Fibroblast of skin of back (primary cell): ENCODE measurements around the gene SYT7.

Experiments used
- DNase-seq: peaks from one replicate; pipeline ENCODE4 v3.0.0-alpha.2; 2013

Gene SYT7

DNA sequence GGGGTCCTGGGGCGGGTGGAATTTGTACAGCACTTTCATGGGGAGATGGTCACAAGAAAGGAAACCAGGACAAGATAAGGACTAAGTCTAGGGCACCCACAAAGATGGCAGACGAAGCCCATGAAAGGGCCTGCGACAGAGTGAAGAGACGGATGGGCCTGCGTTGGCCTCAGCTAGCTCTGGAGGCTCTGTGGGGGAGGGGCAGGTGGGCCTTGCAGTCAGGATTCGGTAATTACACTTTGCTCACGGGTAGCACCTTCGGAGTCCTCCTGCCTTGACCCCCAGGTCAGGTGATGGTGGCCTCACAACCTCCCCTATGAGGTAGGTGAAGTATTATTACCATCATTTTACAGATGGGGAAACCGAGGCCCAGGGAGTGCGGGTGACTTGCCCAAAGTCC is 65.2 kb downstream of the SYT7 start:
- no peak for DNase-seq

DNA sequence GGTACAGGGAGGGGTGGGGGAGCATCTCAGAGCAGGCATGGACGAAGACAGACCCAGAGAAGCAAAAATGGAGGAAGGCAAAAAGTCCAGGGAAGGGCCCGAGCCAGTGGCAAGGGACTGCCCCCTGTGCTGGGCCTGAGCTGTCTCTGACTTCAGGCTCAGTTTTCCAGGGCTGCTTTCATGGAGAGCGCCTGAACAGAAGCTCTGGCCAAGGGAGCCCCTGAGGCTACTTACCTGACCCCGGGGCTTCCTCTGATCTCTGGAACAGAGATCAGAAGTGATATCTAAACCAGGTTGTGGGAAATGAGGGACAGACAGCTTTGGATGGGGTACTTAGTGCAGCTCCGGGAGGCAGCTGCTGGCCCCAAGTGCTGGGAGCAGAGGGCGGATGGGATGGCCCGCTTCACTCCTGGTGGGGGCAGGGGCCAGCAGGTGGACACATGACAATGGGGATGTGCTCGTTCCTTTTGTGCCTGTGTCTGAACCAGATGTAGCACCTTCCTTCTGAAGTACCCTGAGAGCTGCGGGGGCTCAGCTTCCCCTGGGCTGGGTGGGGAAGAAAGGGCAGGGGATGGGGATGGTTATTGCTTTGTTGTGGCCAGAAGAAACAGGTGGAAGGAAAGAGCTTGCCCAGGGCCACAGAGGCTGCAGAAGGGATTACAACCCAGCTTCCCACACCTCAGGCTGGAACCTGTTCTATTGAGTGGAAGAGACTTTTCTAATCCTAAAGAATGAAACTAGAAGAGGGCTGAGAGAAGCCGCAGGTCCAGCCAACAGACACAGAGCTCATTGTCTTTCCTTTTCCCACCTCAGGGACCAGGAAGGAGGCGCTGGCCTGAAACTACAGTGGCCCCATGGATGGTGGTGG is 66.6 kb downstream of the SYT7 start:
- DNase-seq, result no peak

DNA sequence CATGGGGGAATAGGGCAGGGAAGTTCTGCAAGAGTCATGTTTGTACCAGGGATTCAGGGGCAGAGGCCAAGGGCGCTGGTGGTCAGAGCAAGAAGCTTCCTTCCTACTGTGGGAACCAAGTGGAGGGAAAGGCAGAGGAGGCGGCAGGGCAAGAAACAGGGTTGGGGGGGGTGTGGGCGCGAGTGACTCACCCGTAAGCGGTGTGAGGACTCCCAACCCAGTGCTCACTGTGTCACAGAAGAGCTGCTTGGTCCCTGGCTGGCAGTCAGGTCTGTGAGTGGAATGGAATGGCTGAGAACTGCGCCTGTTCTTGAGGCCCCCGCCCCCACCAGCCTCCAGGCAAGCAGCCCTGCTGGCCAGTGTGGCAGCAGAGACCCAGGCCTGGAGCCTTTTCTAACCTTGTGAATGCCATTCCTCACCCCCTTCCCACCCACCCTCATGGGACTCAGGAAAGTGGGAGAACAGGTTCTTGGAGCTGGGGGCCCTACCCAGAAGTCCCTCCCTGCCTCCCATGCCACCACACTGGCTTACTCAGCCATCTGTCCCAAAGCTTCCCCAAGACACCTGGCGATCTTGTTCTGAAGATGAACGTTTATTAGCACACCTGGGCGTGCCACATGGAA is 67.6 kb downstream of the SYT7 start:
- no peak for DNase-seq

DNA sequence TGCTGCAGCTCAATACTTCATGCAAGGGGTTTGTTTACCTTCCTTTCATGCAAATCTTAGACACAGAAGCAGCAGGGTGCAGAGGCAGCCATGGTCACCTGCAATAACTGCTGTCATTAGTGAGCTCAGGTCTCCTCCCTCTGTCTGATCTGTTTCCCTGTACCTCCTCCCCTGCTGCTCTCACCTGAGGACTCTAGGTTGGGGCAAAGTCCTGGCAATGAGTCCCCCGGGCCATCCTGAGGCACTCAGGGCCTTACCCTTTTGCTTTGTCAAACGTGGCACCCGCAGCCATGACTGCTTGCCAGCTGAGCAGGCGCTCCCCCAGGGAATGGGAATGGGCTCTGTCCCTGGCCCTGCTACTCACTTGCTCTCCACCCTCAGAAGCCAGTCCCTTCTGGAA is 68.4 kb downstream of the SYT7 start:
- no peak for DNase-seq

DNA sequence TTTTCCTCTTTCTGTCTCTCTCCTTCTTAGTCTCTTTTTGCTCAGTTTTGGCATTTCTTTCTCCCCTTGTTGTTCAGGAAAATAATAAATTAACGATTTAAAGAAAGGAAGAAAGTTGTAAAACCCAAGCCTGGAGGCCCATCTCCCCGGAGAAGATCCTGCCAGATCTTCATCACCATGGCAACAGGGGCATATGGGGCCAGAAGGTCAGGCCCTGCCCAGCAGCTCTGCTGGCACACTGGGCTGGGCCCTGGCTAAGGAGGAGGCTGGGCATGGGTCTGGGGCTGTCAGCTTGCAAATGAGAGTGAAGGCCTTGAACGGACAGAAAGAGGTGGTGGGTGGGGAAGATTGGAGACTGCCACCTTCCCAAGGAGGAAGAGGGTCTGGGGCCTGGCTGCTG is 69.5 kb downstream of the SYT7 start:
- no peak for DNase-seq

DNA sequence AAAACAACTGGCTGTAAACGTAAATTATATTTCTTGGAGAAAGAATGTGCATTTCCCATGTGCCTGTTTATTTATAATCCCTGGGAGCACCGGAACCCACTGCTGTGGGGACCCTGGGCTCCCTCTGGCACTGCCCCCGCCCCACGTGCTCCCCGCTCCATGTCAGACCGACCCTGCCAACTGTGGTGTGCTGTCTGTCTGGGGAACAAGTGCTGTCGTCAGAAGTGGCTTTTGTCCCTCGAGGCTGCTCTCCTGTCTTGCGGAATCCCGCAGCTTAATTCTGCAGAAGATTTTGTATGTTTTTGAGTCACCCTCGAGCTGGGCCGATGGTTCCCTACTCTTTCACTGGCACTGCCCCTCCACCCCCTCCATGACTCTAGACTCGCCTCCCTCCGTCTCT is 69.9 kb downstream of the SYT7 start:
- DNase-seq, result no peak

DNA sequence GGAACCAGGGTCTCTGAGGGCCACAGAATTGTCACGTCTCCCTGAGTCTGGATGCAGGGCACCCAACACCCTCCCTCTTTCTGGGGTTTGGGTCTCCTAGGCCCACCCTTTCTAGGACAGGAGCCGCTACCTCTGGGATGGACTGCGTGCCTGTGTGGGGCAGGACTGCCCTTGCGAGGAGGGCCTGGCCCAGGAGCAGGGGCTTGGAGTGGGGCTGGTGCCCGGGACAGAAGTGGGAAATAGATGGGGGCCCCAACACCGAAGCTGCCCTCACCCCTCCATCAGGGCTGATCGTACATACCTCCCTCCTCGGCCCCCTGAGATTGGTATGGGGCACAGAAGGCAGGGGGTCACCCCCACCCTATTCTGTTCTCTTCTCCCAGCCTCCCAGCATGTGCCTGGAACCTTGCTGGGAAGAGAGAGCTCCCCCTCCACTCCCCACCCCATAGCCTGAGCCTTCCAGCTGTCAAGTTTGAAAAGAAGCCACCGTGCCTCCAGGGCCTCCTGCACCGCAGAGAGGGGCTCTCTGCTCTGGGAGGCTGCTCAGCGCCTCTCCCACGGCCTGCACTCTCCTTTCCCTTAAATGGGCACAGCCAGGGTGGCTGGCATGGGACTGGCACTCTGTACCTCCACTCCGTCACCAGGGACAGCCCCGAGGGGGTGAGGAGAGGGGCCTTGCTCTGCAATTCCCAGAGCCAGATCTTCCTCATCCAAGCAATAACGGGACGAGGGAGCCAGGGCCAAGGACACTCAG is 70.5 kb downstream of the SYT7 start:
- no peak for DNase-seq

DNA sequence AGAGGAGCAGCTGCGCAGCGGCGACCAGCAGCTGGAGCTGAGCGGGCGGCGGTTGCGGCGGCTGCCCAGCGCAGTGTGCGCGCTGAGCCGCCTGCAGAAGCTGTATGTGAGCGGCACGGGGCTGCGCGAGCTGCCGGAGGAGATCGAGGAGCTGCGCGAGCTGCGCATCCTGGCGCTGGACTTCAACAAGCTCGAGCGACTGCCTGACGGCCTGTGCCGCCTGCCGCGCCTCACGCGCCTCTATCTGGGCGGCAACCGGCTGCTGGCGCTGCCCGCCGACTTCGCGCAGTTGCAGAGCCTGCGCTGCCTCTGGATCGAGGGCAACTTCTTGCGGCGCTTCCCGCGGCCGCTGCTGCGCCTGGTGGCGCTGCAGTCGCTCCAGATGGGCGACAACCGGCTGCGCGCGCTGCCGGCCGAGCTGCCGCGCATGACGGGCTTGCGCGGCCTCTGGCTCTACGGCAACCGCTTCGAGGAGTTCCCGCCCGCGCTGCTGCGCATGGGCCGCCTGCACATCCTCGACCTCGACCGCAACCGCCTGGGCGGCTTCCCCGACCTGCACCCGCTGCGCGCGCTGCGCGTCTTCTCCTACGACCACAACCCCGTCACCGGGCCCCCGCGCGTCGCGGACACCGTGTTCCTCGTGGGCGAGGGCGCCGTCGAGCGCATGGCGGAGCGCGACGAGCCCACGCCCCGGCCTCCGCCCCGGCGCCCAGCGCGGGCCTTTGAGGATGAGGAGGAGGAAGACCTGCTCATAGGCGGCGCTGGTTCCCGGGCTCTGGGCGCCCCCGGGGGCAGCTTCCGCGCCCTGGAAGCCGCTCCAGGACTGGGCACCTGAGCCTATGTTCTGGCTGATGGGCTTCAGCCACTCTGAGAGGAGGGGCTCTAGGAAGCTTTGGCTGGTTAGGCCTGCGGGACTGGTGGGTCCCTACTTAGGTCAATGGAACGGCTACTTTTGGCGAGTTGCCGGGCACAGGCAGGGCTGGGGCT is 71.5 kb downstream of the SYT7 start:
- peak; percentile 83 for DNase-seq

DNA sequence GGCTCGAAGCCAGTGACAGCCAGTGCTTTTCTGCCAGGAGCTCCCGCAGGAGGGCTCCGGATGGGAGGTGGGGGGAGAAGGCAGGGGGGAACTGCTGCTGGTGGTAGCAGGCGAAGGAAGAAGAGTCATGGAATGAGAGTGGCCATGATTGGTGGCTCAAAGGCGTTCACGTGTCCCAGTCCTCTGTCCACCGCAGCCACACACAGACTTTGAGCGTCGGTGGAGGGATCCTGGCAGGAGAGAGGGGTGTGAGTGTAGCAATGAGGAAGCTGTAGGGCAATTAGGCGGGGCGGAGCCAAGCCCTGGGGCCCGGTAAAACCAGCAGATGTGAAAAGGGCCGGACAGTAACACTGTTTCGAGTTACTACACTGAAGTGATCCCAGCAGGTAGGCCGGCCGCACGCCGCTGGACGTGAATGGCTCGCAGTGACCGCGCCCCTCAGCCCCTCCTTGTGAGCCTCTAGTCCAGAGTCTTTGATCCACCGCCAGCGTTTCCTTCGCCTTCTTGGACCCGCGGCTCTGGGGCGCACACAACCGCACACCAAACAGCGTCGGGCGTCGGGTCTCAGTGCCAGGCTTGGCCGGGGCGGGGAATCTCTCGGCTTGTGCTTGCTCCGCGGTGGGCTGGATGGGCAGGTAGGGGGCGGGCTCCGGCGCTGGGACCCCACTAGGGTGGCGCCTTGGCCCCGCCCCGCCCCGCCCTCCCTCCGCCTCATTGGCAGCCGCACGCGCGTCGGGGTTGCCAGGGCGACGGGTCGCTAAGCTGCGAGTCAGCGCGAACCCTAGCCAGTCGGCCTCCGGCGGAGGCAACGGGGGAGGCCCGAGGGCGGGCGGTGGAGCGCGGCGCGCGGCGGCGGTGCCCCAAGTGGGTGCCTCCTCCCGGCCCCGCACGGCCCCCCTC is 72.7 kb downstream of the SYT7 start, which contains the start of gene LRRC10B:
Gene LRRC10B, plus strand, starts transcription at position 788 of the 900 bp plus-strand sequence. CDS start 250 bp downstream, outside the sequence.
- peak; percentile 15 for DNase-seq

DNA sequence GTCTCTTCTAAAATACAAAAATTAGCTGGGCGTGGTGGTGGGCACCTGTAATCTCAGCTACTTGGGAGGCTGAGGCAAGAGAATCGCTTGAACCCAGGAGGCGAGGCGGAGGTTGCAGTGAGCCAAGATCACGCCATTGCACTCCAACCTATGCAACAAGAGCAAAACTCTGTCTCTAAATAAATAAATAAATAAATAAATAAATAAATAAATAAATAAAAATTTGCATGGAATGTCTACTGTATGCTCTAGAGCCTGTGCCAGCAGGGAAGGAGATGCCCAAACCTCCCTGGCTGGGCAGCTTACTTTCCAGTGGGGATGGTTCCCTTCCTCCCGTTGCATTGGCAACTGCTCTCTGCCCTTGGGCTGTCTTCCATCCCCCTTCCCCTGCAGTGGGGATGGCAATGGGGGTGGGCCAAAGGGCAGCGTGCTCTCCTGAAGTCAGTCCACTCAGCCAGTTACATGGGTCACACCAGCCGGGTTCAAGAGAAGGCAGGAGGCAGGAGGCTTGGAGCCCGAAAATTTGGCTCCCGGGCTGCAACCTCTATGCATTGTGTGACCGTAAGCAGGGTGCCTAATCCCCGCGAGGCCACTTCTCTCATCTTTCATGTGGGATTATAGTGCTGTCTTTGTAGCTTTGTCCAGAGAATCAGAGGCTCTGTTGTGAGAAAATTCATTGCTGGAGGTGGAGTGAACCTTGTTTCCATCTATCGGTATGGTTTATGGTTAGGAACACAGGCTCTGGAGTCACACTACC is 73.7 kb downstream of the SYT7 start:
- no peak for DNase-seq

DNA sequence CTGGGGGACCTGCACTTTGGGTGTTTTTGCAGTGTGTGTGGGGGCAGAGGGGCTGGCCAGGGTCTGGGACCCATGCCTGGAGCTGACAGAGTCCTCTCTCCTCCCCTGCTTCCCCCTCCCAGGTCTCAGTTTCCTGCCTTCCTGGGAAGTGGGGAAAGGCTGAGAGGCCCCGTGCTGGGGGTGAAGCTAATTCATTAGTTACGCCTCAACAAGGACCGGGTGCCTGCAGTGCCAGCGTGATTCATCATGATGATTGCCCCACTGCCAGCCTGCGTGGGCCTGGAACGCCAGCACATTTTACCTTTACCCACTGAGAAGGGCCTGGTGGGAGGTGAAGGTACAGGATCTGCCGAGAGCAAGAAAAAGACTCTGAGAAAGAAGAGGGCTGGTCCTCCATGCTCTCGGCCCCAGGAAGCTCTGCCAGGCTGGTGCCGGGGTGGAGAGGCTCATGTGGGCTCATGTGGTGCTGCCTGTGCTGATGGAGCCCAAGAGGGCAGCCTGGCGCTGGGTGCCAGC is 75.2 kb downstream of the SYT7 start:
- no peak for DNase-seq

DNA sequence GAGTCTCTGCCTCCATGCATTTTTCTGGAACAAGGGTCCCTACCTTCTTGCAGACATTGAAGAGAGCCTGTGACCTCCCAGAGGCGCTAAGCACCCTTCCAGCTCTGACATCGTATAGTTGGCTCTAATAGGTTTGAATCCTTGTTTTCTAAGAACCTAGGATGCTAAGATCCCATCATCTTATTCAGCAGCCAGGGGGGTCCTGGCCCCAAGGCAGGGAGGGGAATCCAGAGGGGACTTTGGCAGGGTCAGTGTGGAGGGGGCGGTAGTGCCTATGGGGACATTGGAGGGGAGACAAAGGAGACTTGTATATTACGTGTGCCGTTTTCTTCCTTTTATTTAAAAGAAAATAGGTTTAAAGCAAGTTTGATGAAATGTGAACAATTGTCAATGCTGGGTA is 75.8 kb downstream of the SYT7 start:
- DNase-seq, result no peak

DNA sequence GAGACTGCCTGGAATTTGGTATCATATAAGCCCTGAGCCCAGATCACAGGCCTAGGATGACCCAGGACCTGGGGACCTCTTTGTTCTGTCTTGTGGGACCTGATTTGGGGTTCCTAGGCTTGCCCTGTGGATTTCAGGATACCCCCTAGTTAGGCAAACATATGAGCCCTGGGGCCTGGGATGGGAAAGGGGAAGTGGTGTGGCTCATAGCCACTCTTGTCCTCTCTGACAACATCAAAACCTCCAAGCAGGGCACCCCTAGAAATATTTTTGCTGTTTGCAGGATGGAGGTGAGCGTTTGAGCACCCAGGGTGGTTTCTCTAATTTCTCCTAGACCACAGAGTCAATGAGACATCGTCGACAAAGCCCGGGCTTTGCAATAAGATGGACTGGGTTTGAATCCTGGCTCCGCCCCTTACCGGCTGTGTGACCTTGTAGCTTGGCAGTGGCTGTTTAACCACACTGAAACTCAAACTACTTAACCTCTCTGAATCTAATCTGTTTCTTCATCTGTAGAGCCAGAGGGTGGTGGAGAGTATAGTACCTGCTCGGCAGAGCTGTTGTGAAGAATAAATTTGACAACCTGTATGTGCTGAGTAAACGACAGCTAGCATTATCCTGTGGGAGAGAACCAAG is 77.6 kb downstream of the SYT7 start:
- DNase-seq, result no peak

DNA sequence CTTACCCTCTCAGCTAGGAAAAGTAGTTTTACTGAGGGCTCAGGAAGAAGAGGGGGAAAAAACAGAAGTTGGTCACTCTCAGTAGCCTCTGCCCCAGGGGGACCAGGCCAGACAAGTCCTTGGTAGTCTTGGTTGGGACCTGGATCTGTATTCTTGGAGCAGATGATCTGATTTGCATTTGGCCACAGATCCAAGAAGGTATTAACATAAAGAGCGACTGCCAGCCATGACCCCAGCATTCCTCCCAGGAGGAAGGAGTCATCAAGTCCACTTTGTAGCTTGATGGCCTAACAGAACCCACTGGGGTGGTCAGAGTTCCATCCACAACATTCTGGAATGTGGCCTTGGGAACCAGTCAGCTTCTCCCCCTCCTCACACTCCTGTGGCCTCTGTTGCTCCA is 78.4 kb downstream of the SYT7 start:
- DNase-seq, result no peak

DNA sequence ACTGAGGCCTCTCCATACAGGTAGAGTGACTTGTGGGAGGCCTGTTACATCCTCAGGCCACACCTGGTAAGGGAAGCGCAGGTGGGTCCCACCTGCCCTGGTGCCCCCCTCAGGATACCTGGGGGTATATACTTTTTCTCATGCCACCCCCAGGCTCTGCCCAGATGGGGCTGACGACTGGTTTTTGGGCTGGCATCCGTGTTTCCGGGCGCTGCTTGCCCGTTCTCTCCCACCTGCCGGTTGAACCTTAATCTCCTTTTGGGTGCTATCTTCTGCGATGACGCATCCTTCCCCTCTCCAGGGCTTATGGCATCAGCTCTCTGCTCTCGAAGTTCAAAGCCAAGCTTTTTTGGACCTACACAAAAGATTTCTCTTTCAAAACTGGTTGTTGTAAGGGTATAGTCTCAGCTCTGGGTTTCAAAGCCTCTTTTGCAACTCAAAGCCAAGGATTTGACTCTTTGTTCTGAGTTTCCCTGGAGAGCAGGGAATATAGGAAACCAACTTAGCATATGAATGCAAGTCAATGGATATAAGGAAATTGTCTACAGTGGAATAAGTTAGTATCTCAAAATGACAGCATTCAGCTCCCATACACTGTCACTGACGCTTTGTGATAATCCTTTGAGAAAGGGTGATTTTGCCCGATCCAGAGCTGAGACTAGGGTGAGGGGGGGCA is 80.9 kb downstream of the SYT7 start:
- no peak for DNase-seq

DNA sequence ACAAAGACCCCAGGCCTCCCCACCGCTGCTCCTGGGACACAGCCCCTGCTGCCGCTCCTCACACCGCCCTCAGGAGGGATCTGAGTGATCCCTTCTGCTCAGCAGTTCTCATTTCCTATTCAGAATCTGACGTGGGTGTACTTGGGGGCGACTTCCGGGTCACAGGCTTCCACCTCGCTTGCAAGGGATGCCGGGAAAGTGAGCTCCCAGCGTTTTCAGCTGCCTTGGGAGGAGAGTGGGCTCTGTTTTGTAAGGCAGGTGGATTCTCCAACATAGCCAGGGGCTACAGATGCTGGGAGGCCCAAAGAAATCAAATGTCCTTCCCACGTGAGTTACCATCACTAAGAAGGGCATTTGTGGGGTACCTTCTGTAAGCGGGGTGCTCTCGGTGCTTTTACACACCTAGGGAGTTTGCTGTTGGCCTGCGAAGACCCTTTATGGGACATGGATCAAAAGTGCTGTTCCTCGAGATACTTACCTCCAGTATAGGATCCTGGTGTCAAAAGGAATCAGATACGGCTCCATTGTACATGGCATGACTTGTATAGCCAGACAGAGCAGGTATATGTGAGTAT is 82.0 kb downstream of the SYT7 start:
- no peak for DNase-seq

DNA sequence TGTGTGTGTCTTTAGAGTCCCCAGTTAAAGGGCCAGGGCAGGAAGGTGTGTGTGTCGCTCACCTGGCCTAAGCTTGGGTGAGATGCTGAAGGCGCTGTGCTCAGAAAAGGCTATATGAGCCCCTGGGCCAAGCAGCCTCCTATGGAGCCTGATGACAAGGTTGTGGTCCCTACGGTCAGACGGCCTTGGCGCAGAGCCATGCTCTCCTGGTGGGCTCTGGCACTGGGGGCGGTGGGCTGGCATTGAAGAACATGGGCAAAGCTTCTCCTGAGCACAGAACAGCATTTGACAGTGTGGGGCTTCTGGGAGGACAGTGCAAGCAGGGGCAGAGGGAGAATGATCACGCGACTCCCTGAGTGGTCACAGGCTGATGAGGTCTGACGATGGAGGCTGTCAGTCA is 83.0 kb downstream of the SYT7 start:
- DNase-seq, result no peak

DNA sequence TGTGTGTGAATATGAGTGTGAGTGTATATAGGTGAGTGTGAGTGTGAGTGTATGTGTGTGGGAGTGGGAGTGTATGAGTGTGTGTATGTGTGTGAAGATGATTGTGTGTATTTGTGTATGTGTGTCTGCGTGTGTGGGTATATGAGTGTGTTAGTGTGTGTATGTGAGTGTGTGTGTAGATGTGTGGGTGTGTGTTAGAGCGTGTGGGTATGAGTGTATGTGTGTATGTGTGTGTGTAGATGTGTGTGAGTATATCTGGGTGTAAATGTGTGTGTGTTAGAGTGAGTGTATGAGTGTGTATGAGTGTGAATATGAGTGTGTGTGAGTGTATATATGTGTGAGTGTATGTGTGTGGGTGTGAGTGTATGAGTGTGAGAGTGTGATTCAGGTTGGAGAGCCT is 83.4 kb downstream of the SYT7 start:
- DNase-seq, result no peak
